CD4-positive, alpha-beta T cell treated with Interleukin-15 for 1 hour (primary cell): ENCODE results near the gene SNN.

Experiments used
- DNase-seq: peaks from one replicate; pipeline ENCODE4 v3.0.0-alpha.2; 2020

SNN gene

GRCh38 chr16:11668623-11669379 lies 546 bp downstream of the SNN start:
- DNase-seq: no peak

- peak; percentile 84 for DNase-seq
Measured at GRCh38 chr16:11669380-11670146, 1.3 kb downstream of the SNN start.

- DNase-seq: peak; percentile 38
Measured at GRCh38 chr16:11670171-11671131, 2.2 kb downstream of the SNN start.

- DNase-seq: no peak
Measured at GRCh38 chr16:11671271-11671670, 3.0 kb downstream of the SNN start.

- no peak for DNase-seq
Measured at GRCh38 chr16:11671676-11672075, 3.4 kb downstream of the SNN start.

- DNase-seq: peak; percentile 70
Measured at GRCh38 chr16:11672206-11673090, 4.2 kb downstream of the SNN start.

- DNase-seq: no peak
Measured at GRCh38 chr16:11673091-11674000, 5.1 kb downstream of the SNN start.

- DNase-seq: no peak
Measured at GRCh38 chr16:11674001-11674817, 6.0 kb downstream of the SNN start.

GRCh38 chr16:11674818-11675560 lies 6.7 kb downstream of the SNN start:
- DNase-seq: no peak

- DNase-seq: no peak
Measured at GRCh38 chr16:11675561-11676511, 7.6 kb downstream of the SNN start.

- DNase-seq: no peak
Measured at GRCh38 chr16:11676799-11677198, 8.5 kb downstream of the SNN start.

GRCh38 chr16:11677451-11677951 lies 9.2 kb downstream of the SNN start:
- peak; percentile 15 for DNase-seq

GRCh38 chr16:11677959-11678881 lies 10.0 kb downstream of the SNN start:
- DNase-seq: peak; percentile 15

- peak; percentile 16 for DNase-seq
Measured at GRCh38 chr16:11679250-11679649, 11.0 kb downstream of the SNN start.

- peak; percentile 18 for DNase-seq
Measured at GRCh38 chr16:11679941-11680911, 12.0 kb downstream of the SNN start.
